ENCODE measurements around the gene ADGRL1.
A peak's percentile ranks its signal among the peaks of the same experiment; 100 is the strongest.

Gene ADGRL1

DNA sequence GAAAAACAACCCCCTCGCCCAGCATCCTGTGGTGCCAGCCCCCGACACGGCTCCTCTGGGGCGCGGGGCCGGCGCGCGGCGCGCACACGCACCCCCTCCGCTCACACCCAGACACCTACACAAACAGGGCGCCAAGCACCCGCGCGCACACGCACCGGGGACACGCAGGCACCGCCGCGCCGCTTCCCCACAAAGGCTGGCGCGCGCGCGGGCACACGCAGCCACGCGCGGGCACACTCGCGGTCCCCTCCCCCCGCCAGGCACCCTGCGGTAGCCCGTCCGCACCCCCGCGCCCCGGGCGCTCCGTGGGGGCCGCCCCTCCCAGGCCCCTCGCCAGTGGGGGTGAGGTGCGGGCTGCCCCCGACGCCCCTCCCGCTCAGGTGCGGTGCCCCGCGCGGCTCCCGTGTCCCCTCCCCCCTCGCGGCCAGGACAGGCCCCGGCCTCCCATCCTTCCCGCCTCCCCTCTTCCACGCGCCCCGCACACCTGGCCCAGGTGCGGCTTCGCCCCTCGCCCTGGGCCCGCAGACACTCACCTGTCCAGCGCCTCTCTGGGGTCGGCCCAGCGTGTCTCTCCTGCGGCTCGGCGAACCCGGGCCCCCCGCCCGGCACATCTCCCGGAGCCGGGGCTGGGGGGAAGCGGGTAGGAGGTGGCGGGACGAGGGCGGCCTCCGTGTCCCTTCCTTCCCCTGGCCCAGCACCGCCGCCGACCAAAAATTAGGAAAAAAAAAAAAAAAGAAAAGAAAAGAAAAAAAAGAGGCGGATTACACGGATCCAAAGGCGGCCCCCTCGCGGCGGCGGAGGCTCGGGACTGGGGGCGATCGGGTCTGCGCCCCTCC, at the start of gene ADGRL1:
ADGRL1 (minus strand) TSS at position 718 of the 836 bp plus-strand sequence. CDS start 22,567 bp downstream, outside the sequence.
- peak; percentile 29; the same call in 1 of the 2 replicates for TF ChIP-seq ZBTB7A (IDR thresholded peaks at IDR 0.05; ENCODE audit: low read depth)

DNA sequence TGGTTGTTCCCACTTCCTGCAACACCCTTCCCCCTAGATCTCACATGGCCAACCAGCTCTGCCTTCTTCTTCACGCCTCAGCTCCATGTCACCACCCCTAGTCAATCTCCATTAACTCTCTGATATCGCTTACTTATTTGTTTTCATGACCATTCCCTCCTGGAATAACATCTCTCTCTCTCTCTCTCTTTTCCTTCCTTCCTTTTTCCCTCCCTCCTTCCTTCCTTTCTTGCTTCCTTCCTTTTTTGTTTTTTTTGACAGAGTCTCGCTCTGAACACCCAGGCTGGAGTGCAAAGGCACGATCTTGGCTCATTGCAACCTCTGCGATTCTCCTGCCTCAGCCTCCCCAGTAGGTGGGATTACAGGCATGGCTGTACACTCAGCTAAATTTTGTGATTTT, 44.9 kb upstream of the ADGRL1 start:
- TF ChIP-seq CREB1 (IDR thresholded peaks at IDR 0.05; ENCODE audit: low read depth) (no peak), EP300 (IDR thresholded peaks at IDR 0.05; ENCODE audit: borderline replicate concordance) (no peak), ZBTB7A (IDR thresholded peaks at IDR 0.05; ENCODE audit: low read depth) (no peak)

DNA sequence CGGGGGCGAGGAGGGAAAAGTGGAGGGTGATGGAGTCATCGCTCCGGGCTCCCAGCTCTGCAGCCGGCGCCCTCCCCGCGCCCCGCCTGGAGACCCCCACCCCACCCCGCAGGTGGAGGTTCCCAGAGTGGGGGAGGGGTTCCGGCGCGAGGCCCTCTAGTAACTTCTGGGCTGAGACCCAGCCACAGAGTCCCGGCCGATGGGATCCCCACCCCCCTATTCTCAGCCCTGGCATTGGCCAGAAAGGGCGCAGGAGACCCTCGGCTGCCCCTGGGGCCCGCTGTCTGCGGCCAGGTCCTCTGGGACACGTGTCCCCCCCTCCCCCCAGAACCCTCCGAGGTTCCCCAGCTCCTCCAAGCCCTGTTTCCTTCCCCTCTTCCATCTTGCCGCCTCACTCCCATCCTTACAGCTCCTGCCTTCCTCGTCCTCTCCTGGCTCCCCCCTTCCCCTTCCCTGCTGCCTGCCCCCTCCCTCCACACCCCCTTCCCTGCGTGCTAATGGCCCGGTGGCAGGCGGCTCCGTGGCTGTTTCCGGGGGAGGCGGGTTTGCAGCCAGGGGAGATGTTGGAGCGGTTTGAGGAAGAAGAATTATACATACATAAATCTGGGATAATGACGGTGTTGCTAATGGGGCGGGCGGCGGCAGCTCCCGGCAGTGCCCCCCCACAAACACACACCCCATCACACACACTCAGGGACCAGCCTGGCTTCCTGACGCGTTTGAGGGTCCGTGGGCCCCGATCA, 43.2 kb upstream of the ADGRL1 start:
- TF ChIP-seq, protein P1, sequence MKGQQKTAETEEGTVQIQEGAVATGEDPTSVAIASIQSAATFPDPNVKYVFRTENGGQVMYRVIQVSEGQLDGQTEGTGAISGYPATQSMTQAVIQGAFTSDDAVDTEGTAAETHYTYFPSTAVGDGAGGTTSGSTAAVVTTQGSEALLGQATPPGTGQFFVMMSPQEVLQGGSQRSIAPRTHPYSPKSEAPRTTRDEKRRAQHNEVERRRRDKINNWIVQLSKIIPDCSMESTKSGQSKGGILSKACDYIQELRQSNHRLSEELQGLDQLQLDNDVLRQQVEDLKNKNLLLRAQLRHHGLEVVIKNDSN (IDR thresholded peaks at IDR 0.05) = 0 out of 2 replicates have a peak, but pooled peaks have one; percentile 23
- TF ChIP-seq, protein P2, sequence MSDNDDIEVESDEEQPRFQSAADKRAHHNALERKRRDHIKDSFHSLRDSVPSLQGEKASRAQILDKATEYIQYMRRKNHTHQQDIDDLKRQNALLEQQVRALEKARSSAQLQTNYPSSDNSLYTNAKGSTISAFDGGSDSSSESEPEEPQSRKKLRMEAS (IDR thresholded peaks at IDR 0.05) = 0 out of 2 replicates have a peak, but pooled peaks have one; percentile 42

DNA sequence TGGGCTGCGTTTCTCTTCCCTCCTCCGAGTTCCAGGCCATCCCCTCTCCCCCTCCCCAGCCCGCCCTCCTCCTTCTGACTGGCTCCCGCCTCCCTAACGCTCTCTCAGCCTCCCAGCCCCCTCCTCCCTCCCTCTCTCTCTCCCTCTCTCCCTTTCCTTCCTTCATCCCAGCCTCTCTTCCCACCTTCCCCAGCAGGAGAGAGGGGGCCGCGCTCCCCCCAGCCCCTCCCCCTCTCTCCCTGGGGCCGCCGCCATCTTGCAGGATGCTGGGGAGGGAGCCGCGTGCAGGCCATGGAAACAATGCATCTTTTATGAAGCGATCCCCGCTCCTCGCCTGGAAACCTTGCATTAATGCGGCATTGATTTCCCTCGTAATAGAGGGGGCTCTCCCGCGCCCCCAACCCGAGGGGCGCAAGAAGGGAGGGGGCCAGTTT, 42.6 kb upstream of the ADGRL1 start:
- TF ChIP-seq, protein P2 (IDR thresholded peaks at IDR 0.05) = no peak
- TF ChIP-seq, protein P1 (IDR thresholded peaks at IDR 0.05) = no peak
- TF ChIP-seq RAD21 (IDR thresholded peaks at IDR 0.05; ENCODE audit: low read depth) (no peak), CEBPB (IDR thresholded peaks at IDR 0.05) (no peak), TEAD4 (IDR thresholded peaks at IDR 0.05) (no peak), EGR1 (IDR thresholded peaks at IDR 0.05) (0 out of 2 replicates have a peak, but pooled peaks have one; percentile 6), YY1 (IDR thresholded peaks at IDR 0.05; ENCODE audit: low read depth) (peak; percentile 91), NFIC (IDR thresholded peaks at IDR 0.05) (no peak), TAF1 (IDR thresholded peaks at IDR 0.05; ENCODE audit: low read depth) (peak; percentile 46; the same call in 1 of the 2 replicates), EP300 (IDR thresholded peaks at IDR 0.05; ENCODE audit: borderline replicate concordance) (no peak), TCF12 (IDR thresholded peaks at IDR 0.05; ENCODE audit: low read depth) (peak; percentile 40; the same call in 1 of the 2 replicates), CREB1 (IDR thresholded peaks at IDR 0.05; ENCODE audit: low read depth) (no peak)
- TF ChIP-seq, protein P3, sequence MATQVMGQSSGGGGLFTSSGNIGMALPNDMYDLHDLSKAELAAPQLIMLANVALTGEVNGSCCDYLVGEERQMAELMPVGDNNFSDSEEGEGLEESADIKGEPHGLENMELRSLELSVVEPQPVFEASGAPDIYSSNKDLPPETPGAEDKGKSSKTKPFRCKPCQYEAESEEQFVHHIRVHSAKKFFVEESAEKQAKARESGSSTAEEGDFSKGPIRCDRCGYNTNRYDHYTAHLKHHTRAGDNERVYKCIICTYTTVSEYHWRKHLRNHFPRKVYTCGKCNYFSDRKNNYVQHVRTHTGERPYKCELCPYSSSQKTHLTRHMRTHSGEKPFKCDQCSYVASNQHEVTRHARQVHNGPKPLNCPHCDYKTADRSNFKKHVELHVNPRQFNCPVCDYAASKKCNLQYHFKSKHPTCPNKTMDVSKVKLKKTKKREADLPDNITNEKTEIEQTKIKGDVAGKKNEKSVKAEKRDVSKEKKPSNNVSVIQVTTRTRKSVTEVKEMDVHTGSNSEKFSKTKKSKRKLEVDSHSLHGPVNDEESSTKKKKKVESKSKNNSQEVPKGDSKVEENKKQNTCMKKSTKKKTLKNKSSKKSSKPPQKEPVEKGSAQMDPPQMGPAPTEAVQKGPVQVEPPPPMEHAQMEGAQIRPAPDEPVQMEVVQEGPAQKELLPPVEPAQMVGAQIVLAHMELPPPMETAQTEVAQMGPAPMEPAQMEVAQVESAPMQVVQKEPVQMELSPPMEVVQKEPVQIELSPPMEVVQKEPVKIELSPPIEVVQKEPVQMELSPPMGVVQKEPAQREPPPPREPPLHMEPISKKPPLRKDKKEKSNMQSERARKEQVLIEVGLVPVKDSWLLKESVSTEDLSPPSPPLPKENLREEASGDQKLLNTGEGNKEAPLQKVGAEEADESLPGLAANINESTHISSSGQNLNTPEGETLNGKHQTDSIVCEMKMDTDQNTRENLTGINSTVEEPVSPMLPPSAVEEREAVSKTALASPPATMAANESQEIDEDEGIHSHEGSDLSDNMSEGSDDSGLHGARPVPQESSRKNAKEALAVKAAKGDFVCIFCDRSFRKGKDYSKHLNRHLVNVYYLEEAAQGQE (IDR thresholded peaks at IDR 0.05; ENCODE audit: low read depth) = no peak

DNA sequence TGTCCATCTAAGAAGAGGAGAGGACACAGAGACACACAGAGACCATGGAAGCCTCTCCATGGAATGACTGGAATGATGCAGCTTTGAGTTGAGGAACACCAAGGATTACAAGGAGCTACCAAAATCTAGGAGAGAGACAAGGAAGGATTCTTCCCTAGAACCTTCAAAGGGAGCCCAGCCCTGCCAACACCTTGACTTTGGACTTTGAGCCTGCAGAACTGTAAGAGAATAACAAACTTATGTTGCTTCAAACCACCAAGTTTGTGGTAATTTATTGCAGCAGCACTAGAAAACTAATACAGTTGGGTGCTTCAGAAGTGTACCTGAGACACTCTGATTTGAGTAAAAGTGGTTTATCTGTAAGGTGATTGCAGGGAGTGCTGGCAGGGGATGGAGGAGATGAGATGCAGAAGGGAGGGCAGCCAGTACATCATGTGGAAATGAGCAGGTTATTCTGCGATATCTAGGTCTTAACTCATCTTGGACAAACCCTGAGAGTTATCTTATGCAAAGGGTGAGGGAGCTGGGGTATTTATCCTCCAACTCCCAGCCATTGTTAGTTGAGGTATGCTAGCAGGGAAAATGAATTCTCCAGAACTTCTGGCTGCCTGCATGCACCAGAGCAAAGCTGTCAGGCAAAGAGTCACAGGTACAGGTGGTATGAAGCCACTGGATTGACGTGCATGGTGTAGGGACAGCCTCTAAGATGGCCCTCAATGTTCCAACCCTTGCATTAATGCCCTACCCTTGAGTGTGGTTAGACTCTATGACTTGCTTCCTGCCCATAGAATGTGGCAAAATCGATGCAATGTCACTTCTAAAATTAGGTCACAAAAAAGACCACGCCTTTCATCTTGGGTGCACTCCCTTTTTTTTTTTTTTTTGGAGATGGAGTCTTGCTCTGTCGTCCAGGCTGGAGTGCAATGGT, 31.3 kb upstream of the ADGRL1 start:
- TF ChIP-seq RAD21 (IDR thresholded peaks at IDR 0.05; ENCODE audit: low read depth) (no peak), EP300 (IDR thresholded peaks at IDR 0.05; ENCODE audit: borderline replicate concordance) (no peak), YY1 (IDR thresholded peaks at IDR 0.05; ENCODE audit: low read depth) (no peak)

DNA sequence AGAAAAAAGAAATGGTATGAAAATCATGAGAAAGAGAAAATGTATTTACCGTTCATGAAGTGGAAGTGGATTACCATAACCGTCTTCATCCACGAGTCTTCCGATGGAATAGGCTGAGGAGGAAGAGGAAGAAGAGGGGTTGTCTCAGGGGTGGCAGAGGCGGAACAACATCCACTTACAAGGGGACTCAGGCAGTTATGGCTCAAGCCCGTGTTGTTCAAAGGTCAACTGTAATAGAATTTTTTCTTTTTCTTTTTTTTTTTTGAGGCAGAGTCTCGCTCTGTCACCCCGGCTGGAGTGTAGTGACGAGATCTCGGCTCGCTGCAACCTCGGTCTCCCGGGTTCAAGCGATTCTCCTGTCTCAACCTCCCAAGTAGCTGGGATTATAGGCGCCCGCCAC, 16.9 kb upstream of the ADGRL1 start:
- no peak for TF ChIP-seq TCF12 (IDR thresholded peaks at IDR 0.05; ENCODE audit: low read depth)
- TF ChIP-seq RAD21 (IDR thresholded peaks at IDR 0.05; ENCODE audit: low read depth) = no peak
- no peak for TF ChIP-seq FOXM1 (IDR thresholded peaks at IDR 0.05; ENCODE audit: borderline replicate concordance, low read depth)
- no peak for TF ChIP-seq CEBPB (IDR thresholded peaks at IDR 0.05)
- no peak for TF ChIP-seq EGR1 (IDR thresholded peaks at IDR 0.05)
- TF ChIP-seq CREB1 (IDR thresholded peaks at IDR 0.05; ENCODE audit: low read depth) = no peak

DNA sequence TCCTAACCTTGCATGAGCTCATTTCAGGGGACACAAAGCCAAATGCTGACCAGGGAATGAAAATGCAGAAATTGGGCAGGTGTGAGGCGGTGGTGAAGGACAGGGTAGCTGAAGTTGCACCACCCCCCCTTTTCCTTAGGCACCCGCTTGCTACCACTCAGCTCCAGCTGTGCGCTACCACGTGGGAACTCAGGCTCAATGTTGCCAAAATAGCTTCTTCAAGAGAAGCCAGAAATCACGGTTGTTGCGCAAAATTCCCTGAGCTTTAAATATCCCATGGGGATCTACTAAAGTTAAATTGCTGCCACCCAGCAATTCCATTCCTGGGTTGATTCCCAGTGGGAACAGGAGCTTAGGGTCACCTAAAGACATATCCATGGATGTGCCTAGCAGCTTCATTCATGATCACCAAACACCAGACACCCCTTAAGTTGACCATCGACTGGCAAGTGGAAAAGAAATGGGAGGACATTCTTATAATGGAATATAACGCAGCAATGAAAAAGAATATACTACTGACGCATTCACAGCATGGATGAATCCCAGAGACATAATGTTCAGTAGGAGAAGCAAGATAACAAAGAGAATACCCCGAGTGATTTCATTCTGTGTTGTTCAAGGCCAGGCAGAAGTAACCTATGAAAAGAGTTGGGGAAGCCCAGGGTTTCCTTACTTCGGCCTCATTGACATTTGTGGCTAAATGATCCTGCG, 12.8 kb upstream of the ADGRL1 start:
- TF ChIP-seq TCF12 (IDR thresholded peaks at IDR 0.05; ENCODE audit: low read depth) (no peak), FOXM1 (IDR thresholded peaks at IDR 0.05; ENCODE audit: borderline replicate concordance, low read depth) (no peak), TEAD4 (IDR thresholded peaks at IDR 0.05) (no peak), CREB1 (IDR thresholded peaks at IDR 0.05; ENCODE audit: low read depth) (no peak), CEBPB (IDR thresholded peaks at IDR 0.05) (no peak)
